DOHH2 (cell line): ENCODE data around the gene EPB41L2.

ENCODE experiments used
- CTCF ChIP-seq: fragments of 200-600 bp; sonication (generic); IDR thresholded peaks from one replicate; pipeline ENCODE4 v1.5.1; 2014; ENCODE audit warnings: antibody characterized with exemption, mild to moderate bottlenecking, low read depth, low read length; ENCODE audit not compliant: poor library complexity, severe bottlenecking
- EZH2phosphoT487 ChIP-seq: fragments of 200-600 bp; sonication (generic); IDR thresholded peaks from 2 replicates; pipeline ENCODE4 v1.6.1; 2017; ENCODE audit warnings: borderline replicate concordance, mild to moderate bottlenecking, antibody characterized with exemption, low read length, moderate library complexity, mixed read lengths

GRCh38 chr6:131029626-131030297, 33.3 kb downstream of the EPB41L2 start:
- TF ChIP-seq CTCF (no peak), EZH2phosphoT487 (no peak)
